Measurements from ENCODE around the gene SNED1.

The SNED1 gene

GRCh38 chr2:241017228-241017940, 19.0 kb downstream of the SNED1 start:
- Histone ChIP-seq H3K4me3 (ENCODE audit: low read depth, low read length) (no peak overlapping the region), H3K9me3 (ENCODE audit: control insufficient read depth, insufficient read depth, low read length) (no peaks in the 10 kb centered on the region), H3K9ac (ENCODE audit: low read depth, low read length) (no peak overlapping the region), H3K4me1 (ENCODE audit: control insufficient read depth, insufficient read depth, low read length) (no peaks in the 10 kb centered on the region), H3K27me3 (ENCODE audit: control insufficient read depth, insufficient read depth, low read length) (no peaks in the 10 kb centered on the region), H3K36me3 (ENCODE audit: control insufficient read depth, insufficient read depth, low read length) (no peaks in the 10 kb centered on the region)

DNA sequence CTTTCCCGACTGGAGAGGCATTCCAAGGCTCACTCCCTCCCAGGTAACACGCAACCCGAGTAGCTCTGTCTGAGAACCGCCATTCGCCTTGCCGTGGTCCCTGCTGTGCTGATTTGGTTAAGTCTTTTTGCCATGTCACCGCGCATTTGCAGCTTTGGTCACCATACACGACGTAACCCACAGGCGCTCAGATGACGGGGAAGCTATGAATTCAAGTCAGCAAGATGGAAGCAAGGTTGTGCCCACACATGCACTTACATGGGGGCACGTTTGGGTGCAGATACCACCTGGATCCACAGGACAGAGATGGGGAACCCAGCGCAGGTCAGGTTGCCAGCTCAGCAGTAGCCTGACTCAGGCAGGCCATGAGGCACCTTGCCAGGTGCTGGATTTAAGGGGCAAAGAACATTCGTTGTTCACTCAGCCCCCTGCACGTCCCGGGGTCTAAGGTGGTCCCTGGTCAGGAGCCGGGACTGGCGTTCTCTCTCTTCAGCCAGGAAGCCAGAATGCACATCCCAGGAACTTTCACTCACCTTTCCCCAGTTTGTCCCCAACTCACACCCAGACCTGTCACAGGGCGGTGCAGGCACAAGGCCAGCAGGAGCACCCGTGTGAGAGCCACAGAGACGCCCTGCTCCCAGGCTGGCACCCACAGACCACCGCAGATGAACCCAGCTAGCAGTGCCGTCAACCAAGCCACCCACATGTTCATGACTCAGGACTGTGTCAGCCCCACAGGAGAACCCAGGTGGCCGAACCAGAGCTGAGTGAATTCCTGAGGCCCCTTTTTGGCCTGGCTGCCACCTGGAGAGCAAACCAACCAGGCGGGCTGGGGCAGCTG, 19.9 kb downstream of the SNED1 start:
- H3K36me3 ChIP-seq (ENCODE audit: control insufficient read depth, insufficient read depth, low read length) = no peaks in the 10 kb centered on the region
- no peaks in the 10 kb centered on the region for H3K4me1 ChIP-seq (ENCODE audit: control insufficient read depth, insufficient read depth, low read length)
- no peak overlapping the region for H3K4me3 ChIP-seq (ENCODE audit: low read depth, low read length)
- H3K9me3 ChIP-seq (ENCODE audit: control insufficient read depth, insufficient read depth, low read length) = no peaks in the 10 kb centered on the region
- H3K27me3 ChIP-seq (ENCODE audit: control insufficient read depth, insufficient read depth, low read length) = no peaks in the 10 kb centered on the region
- no peak overlapping the region for H3K9ac ChIP-seq (ENCODE audit: low read depth, low read length)

GRCh38 chr2:241019441-241020139, 21.2 kb downstream of the SNED1 start:
- Histone ChIP-seq H3K27me3 (ENCODE audit: control insufficient read depth, insufficient read depth, low read length) (no peaks in the 10 kb centered on the region), H3K36me3 (ENCODE audit: control insufficient read depth, insufficient read depth, low read length) (no peaks in the 10 kb centered on the region), H3K9me3 (ENCODE audit: control insufficient read depth, insufficient read depth, low read length) (no peaks in the 10 kb centered on the region), H3K4me3 (ENCODE audit: low read depth, low read length) (no peak overlapping the region), H3K9ac (ENCODE audit: low read depth, low read length) (no peak overlapping the region), H3K4me1 (ENCODE audit: control insufficient read depth, insufficient read depth, low read length) (no peaks in the 10 kb centered on the region)

DNA sequence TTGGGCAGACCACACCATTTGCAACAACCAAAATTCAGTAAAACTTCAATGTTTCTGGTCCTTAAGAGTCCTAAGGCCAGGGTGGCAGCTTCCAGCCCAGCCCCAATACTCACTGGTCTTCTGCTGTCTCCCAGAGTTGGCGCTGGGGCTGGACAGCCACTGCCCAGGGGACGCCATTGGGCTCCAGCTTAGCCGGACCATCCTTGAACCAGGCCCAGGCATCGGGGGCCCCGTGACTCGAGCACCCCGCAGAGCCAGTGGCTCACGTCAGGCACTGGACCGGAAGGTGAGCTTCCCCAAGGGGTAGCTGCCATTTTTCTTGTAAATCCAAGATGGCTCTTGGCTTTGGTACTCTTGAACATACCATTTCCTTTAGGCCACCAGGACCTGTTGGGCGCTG, 21.8 kb downstream of the SNED1 start:
- H3K9ac ChIP-seq (ENCODE audit: low read depth, low read length) = no peak overlapping the region
- no peaks in the 10 kb centered on the region for H3K27me3 ChIP-seq (ENCODE audit: control insufficient read depth, insufficient read depth, low read length)
- H3K4me3 ChIP-seq (ENCODE audit: low read depth, low read length) = no peak overlapping the region
- H3K4me1 ChIP-seq (ENCODE audit: control insufficient read depth, insufficient read depth, low read length) = no peaks in the 10 kb centered on the region
- H3K9me3 ChIP-seq (ENCODE audit: control insufficient read depth, insufficient read depth, low read length) = peaks cover 1% of the 10 kb centered on the region
- H3K36me3 ChIP-seq (ENCODE audit: control insufficient read depth, insufficient read depth, low read length) = no peaks in the 10 kb centered on the region

- H3K27me3 ChIP-seq (ENCODE audit: control insufficient read depth, insufficient read depth, low read length) = no peaks in the 10 kb centered on the region
- peaks cover 3% of the 10 kb centered on the region for H3K9me3 ChIP-seq (ENCODE audit: control insufficient read depth, insufficient read depth, low read length)
- no peaks in the 10 kb centered on the region for H3K4me1 ChIP-seq (ENCODE audit: control insufficient read depth, insufficient read depth, low read length)
- no peak overlapping the region for H3K4me3 ChIP-seq (ENCODE audit: low read depth, low read length)
- no peaks in the 10 kb centered on the region for H3K36me3 ChIP-seq (ENCODE audit: control insufficient read depth, insufficient read depth, low read length)
- no peak overlapping the region for H3K9ac ChIP-seq (ENCODE audit: low read depth, low read length)
Observed at GRCh38 chr2:241020629-241021190, 22.3 kb downstream of the SNED1 start.

- Histone ChIP-seq H3K4me3 (ENCODE audit: low read depth, low read length) (no peak overlapping the region), H3K27me3 (ENCODE audit: control insufficient read depth, insufficient read depth, low read length) (no peaks in the 10 kb centered on the region), H3K9ac (ENCODE audit: low read depth, low read length) (no peak overlapping the region), H3K4me1 (ENCODE audit: control insufficient read depth, insufficient read depth, low read length) (no peaks in the 10 kb centered on the region), H3K9me3 (ENCODE audit: control insufficient read depth, insufficient read depth, low read length) (peaks cover 3% of the 10 kb centered on the region), H3K36me3 (ENCODE audit: control insufficient read depth, insufficient read depth, low read length) (no peaks in the 10 kb centered on the region)
Observed at GRCh38 chr2:241025639-241026038, 27.2 kb downstream of the SNED1 start.

- H3K9me3 ChIP-seq (ENCODE audit: control insufficient read depth, insufficient read depth, low read length) = peaks cover 3% of the 10 kb centered on the region
- H3K27me3 ChIP-seq (ENCODE audit: control insufficient read depth, insufficient read depth, low read length) = peaks cover 2% of the 10 kb centered on the region
- no peak overlapping the region for H3K9ac ChIP-seq (ENCODE audit: low read depth, low read length)
- H3K36me3 ChIP-seq (ENCODE audit: control insufficient read depth, insufficient read depth, low read length) = no peaks in the 10 kb centered on the region
- no peak overlapping the region for H3K4me3 ChIP-seq (ENCODE audit: low read depth, low read length)
- H3K4me1 ChIP-seq (ENCODE audit: control insufficient read depth, insufficient read depth, low read length) = no peaks in the 10 kb centered on the region
Observed at GRCh38 chr2:241029599-241030332, 31.3 kb downstream of the SNED1 start.

DNA sequence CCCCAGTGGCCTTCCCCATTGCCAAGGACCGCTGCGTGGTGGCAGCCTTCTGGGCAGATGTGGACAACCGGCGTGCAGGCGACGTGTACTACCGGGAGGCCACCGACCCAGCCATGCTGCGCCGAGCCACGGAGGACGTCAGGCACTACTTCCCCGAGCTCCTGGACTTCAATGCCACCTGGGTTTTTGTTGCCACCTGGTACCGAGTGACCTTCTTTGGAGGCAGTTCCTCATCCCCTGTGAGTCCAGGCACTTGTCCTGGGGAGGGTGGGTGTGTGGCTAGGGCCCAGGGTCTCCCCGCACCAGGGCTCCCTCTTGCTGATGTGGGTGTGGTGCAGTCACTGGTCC, 31.9 kb downstream of the SNED1 start:
- Histone ChIP-seq H3K9me3 (ENCODE audit: control insufficient read depth, insufficient read depth, low read length) (peaks cover under 1% of the 10 kb centered on the region), H3K9ac (ENCODE audit: low read depth, low read length) (no peak overlapping the region), H3K4me1 (ENCODE audit: control insufficient read depth, insufficient read depth, low read length) (no peaks in the 10 kb centered on the region), H3K36me3 (ENCODE audit: control insufficient read depth, insufficient read depth, low read length) (no peaks in the 10 kb centered on the region), H3K4me3 (ENCODE audit: low read depth, low read length) (no peak overlapping the region), H3K27me3 (ENCODE audit: control insufficient read depth, insufficient read depth, low read length) (peaks cover 7% of the 10 kb centered on the region)

DNA sequence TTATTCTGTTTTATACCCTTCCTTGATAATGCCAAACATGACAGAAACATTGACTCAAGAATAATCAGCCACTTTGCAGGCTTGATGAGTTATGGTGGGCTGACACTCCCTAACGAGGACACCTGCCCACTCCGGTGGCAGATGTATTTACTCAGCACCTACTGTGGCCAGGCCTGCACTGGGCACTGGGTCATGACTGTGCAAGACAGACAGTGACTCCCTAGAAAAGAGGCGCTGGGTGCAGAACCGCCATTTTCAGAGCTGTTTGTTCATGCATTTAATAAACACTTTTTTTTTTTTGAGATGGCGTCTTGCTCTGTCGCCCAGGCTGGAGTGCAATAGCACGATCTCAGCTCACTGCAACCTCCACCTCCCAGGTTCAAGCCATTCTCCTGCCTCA, 32.5 kb downstream of the SNED1 start:
- peaks cover 7% of the 10 kb centered on the region for H3K27me3 ChIP-seq (ENCODE audit: control insufficient read depth, insufficient read depth, low read length)
- H3K9me3 ChIP-seq (ENCODE audit: control insufficient read depth, insufficient read depth, low read length) = no peaks in the 10 kb centered on the region
- H3K4me1 ChIP-seq (ENCODE audit: control insufficient read depth, insufficient read depth, low read length) = no peaks in the 10 kb centered on the region
- H3K4me3 ChIP-seq (ENCODE audit: low read depth, low read length) = no peak overlapping the region
- H3K9ac ChIP-seq (ENCODE audit: low read depth, low read length) = no peak overlapping the region
- H3K36me3 ChIP-seq (ENCODE audit: control insufficient read depth, insufficient read depth, low read length) = no peaks in the 10 kb centered on the region

DNA sequence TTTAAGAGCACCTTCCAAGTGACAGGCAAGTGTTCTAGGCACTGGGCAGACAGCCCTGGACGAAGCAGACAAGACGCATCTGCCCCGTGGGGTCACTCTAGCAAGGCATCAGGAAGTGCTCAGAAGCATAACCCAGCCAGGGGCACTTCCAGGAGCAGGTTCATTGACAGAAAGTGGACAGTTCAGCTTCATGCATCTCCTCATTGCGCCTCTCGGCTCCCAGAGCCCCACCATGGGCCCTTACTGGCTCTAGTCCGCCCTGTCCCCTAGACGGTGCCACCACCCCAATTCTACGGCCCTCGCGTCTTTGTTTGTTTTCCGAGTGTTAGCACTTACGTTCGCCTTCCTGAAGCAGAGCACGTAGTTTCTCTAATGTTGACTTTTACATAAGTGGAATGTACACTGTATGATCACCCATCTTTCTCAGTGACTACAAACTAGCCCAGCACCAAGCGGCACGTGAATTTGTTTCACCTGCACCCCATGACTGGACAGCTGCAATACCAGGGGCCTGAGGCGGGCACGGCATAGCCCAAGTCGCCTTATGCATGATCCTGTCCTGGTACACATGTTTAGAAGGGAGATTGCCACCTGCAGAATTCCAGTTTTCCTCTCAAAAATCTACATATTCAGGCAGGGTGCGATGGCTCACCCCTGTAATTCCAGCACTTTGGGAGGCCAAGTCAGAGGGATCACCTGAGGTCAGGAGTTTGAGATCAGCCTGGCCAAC, 33.2 kb downstream of the SNED1 start:
- H3K9ac ChIP-seq (ENCODE audit: low read depth, low read length) = no peak overlapping the region
- no peak overlapping the region for H3K4me3 ChIP-seq (ENCODE audit: low read depth, low read length)
- no peaks in the 10 kb centered on the region for H3K36me3 ChIP-seq (ENCODE audit: control insufficient read depth, insufficient read depth, low read length)
- H3K4me1 ChIP-seq (ENCODE audit: control insufficient read depth, insufficient read depth, low read length) = no peaks in the 10 kb centered on the region
- H3K27me3 ChIP-seq (ENCODE audit: control insufficient read depth, insufficient read depth, low read length) = peaks cover 7% of the 10 kb centered on the region
- no peaks in the 10 kb centered on the region for H3K9me3 ChIP-seq (ENCODE audit: control insufficient read depth, insufficient read depth, low read length)
